HEK293 (cell line): ENCODE measurements around the gene DBF4B.

Experiments
- HOXD13 ChIP-seq: sonication (generic); formaldehyde crosslinking; IDR thresholded peaks from 2 replicates; pipeline ENCODE4 v1.8.0; 2022; ENCODE audit warnings: missing genetic modification reagents, borderline replicate concordance
- KLF7 ChIP-seq: fragments of 450-650 bp; formaldehyde crosslinking; IDR thresholded peaks from 2 replicates; pipeline ENCODE4 v1.5.1; 2016; ENCODE audit warnings: missing biosample characterization, missing genetic modification characterization, borderline replicate concordance
- OSR2 ChIP-seq: fragments of 450-650 bp; formaldehyde crosslinking; IDR thresholded peaks from 2 replicates; pipeline ENCODE4 v1.5.1; 2016; ENCODE audit warnings: missing biosample characterization, missing genetic modification characterization
- SP2 ChIP-seq: fragments of 450-650 bp; formaldehyde crosslinking; IDR thresholded peaks from 2 replicates; pipeline ENCODE4 v1.5.1; 2016; ENCODE audit warnings: missing biosample characterization, missing genetic modification characterization
- SP7 ChIP-seq: fragments of 450-650 bp; formaldehyde crosslinking; IDR thresholded peaks from 2 replicates; pipeline ENCODE4 v1.5.1; 2016; ENCODE audit warnings: missing biosample characterization, missing genetic modification characterization
- YY1 ChIP-seq: fragments of 450-650 bp; formaldehyde crosslinking; IDR thresholded peaks from 2 replicates; pipeline ENCODE4 v1.5.1; 2018; ENCODE audit warnings: missing biosample characterization, missing genetic modification characterization
- YY2 ChIP-seq: fragments of 450-650 bp; formaldehyde crosslinking; IDR thresholded peaks from 2 replicates; pipeline ENCODE4 v1.5.1; 2016; ENCODE audit warnings: missing biosample characterization, missing genetic modification characterization
- ZBTB1 ChIP-seq: fragments of 450-650 bp; formaldehyde crosslinking; IDR thresholded peaks from 2 replicates; pipeline ENCODE4 v1.5.1; 2016; ENCODE audit warnings: missing biosample characterization, missing genetic modification characterization
- ZBTB48 ChIP-seq: fragments of 450-650 bp; formaldehyde crosslinking; IDR thresholded peaks from 2 replicates; pipeline ENCODE4 v1.5.1; 2016; ENCODE audit warnings: missing biosample characterization, missing genetic modification characterization
- ZEB2 ChIP-seq: fragments of 450-650 bp; formaldehyde crosslinking; IDR thresholded peaks from 2 replicates; pipeline ENCODE4 v1.5.1; 2016; ENCODE audit warnings: missing biosample characterization, missing genetic modification characterization
- ZFP3 ChIP-seq: fragments of 450-650 bp; formaldehyde crosslinking; IDR thresholded peaks from 2 replicates; pipeline ENCODE4 v1.5.1; 2016; ENCODE audit warnings: low read depth, missing biosample characterization, missing genetic modification characterization
- ZFP69B ChIP-seq: fragments of 450-650 bp; formaldehyde crosslinking; IDR thresholded peaks from 2 replicates; pipeline ENCODE4 v1.5.1; 2016; ENCODE audit warnings: missing biosample characterization, missing genetic modification characterization
- ZNF140 ChIP-seq: fragments of 450-650 bp; formaldehyde crosslinking; IDR thresholded peaks from 2 replicates; pipeline ENCODE4 v1.5.1; 2016; ENCODE audit warnings: missing biosample characterization, missing genetic modification characterization
- ZNF223 ChIP-seq: fragments of 450-650 bp; formaldehyde crosslinking; IDR thresholded peaks from 2 replicates; pipeline ENCODE4 v1.5.1; 2016; ENCODE audit warnings: missing biosample characterization, missing genetic modification characterization
- ZNF292 ChIP-seq: fragments of 450-650 bp; formaldehyde crosslinking; IDR thresholded peaks from 2 replicates; pipeline ENCODE4 v1.5.1; 2016; ENCODE audit warnings: low read depth, missing biosample characterization, missing genetic modification characterization, borderline replicate concordance
- ZNF335 ChIP-seq: fragments of 450-650 bp; formaldehyde crosslinking; conservative IDR thresholded peaks from 2 replicates; pipeline ENCODE4 v1.5.1; 2016; ENCODE audit warnings: missing biosample characterization, missing genetic modification characterization
- ZNF341 ChIP-seq: fragments of 450-650 bp; formaldehyde crosslinking; IDR thresholded peaks from 2 replicates; pipeline ENCODE4; 2016; ENCODE audit warnings: low read depth, missing biosample characterization, missing genetic modification characterization
- ZNF354C ChIP-seq: fragments of 450-650 bp; formaldehyde crosslinking; IDR thresholded peaks from 2 replicates; pipeline ENCODE4 v1.5.1; 2016; ENCODE audit warnings: missing biosample characterization, missing genetic modification characterization, low read depth, borderline replicate concordance
- ZNF501 ChIP-seq: fragments of 450-650 bp; formaldehyde crosslinking; IDR thresholded peaks from 2 replicates; pipeline ENCODE4 v1.5.1; 2016; ENCODE audit warnings: missing biosample characterization, missing genetic modification characterization
- ZNF600 ChIP-seq: fragments of 450-650 bp; formaldehyde crosslinking; IDR thresholded peaks from 2 replicates; pipeline ENCODE4 v1.5.1; 2016; ENCODE audit warnings: missing biosample characterization, missing genetic modification characterization
- ZNF830 ChIP-seq: fragments of 450-650 bp; IDR thresholded peaks from 2 replicates; pipeline ENCODE4 v1.5.0; 2018; ENCODE audit warnings: missing biosample characterization, missing genetic modification characterization, low read depth, mild to moderate bottlenecking, moderate library complexity
- ZSCAN30 ChIP-seq: fragments of 450-650 bp; IDR thresholded peaks from 2 replicates; pipeline ENCODE4 v1.5.1; 2018; ENCODE audit warnings: missing biosample characterization, mild to moderate bottlenecking, missing genetic modification characterization, moderate library complexity
- ZSCAN5A ChIP-seq: fragments of 450-650 bp; formaldehyde crosslinking; IDR thresholded peaks from 2 replicates; pipeline ENCODE4 v1.5.1; 2016; ENCODE audit warnings: missing biosample characterization, missing genetic modification characterization
- TF ChIP-seq, protein P1 (sequence below): fragments of 450-650 bp; formaldehyde crosslinking; IDR thresholded peaks from 2 replicates; pipeline ENCODE4 v1.5.1; 2016; ENCODE audit warnings: missing biosample characterization, missing genetic modification characterization
- TF ChIP-seq, protein P2 (sequence below): fragments of 450-650 bp; formaldehyde crosslinking; IDR thresholded peaks from 2 replicates; pipeline ENCODE4 v1.5.1; 2016; ENCODE audit warnings: missing biosample characterization, missing genetic modification characterization
- TF ChIP-seq, protein P3 (sequence below): fragments of 450-650 bp; formaldehyde crosslinking; IDR thresholded peaks from 2 replicates; pipeline ENCODE4 v1.5.1; 2017; ENCODE audit warnings: missing biosample characterization, missing genetic modification characterization
- TF ChIP-seq, protein P4 (sequence below): fragments of 450-650 bp; formaldehyde crosslinking; IDR thresholded peaks from 2 replicates; pipeline ENCODE4 v1.5.1; 2016; ENCODE audit warnings: missing biosample characterization, missing genetic modification characterization
- TF ChIP-seq, protein P5 (sequence below): fragments of 450-650 bp; formaldehyde crosslinking; IDR thresholded peaks from 2 replicates; pipeline ENCODE4 v1.5.1; 2017; ENCODE audit warnings: missing biosample characterization, missing genetic modification characterization

Gene DBF4B

DNA sequence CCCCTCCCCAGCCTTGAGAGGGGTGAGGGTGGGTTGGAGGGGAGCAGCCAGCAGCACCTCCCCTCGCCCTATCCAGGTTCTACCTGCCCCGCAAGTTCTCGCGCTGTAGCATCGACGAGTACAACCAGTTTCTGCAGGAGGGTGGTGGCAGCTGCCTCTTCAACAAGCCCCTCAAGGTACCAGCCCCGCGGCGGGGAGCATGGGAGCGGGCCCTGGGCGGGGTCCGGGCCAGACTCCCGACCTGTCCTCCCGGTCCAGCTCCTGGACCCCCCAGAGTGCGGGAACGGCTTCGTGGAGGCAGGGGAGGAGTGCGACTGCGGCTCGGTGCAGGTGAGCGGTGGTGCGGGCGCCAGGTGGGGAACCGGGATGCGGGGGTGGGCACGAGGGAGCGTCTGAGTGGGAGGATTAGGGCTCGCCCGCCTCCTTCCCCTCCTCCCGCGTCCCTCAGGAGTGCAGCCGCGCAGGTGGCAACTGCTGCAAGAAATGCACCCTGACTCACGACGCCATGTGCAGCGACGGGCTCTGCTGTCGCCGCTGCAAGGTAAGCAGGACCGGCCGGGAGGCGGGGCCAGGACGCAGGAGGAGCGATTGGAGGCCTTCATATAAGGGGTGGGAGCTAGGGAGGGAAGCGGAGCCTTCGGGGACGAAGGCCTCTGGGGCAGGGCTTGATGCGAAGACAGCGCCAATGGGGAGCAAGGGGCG is 66.8 kb downstream of the DBF4B start (continued):
- no peak for TF ChIP-seq ZNF354C (tag by site-specific recombination)
- no peak for TF ChIP-seq ZNF292 (tag by site-specific recombination)
- peak; percentile 99 for TF ChIP-seq SP2 (tag by site-specific recombination)
- TF ChIP-seq ZEB2 (tag by site-specific recombination) = peak; percentile 97
- TF ChIP-seq YY1 (tag by site-specific recombination) = 0 out of 2 replicates have a peak, but pooled peaks have one; percentile 10
- TF ChIP-seq ZNF335 = peak; percentile 58
- peak; percentile 13; the same call in 1 of the 2 replicates for TF ChIP-seq OSR2 (tag by site-specific recombination)
- 0 out of 2 replicates have a peak, but pooled peaks have one; percentile 62 for TF ChIP-seq KLF7 (tag by site-specific recombination)
- peak; percentile 97 for TF ChIP-seq ZFP69B (tag by site-specific recombination)
- peak; percentile 74; the same call in 1 of the 2 replicates for TF ChIP-seq HOXD13 (CRISPR knock-in tag)
- peak; percentile 82 for TF ChIP-seq ZNF341 (tag by site-specific recombination)
- TF ChIP-seq, protein P1, sequence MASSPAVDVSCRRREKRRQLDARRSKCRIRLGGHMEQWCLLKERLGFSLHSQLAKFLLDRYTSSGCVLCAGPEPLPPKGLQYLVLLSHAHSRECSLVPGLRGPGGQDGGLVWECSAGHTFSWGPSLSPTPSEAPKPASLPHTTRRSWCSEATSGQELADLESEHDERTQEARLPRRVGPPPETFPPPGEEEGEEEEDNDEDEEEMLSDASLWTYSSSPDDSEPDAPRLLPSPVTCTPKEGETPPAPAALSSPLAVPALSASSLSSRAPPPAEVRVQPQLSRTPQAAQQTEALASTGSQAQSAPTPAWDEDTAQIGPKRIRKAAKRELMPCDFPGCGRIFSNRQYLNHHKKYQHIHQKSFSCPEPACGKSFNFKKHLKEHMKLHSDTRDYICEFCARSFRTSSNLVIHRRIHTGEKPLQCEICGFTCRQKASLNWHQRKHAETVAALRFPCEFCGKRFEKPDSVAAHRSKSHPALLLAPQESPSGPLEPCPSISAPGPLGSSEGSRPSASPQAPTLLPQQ (tag by site-specific recombination) = peak; percentile 98
- no peak for TF ChIP-seq ZBTB1 (tag by site-specific recombination)
- no peak for TF ChIP-seq ZNF140 (tag by site-specific recombination)
- TF ChIP-seq YY2 = peak; percentile 38; the same call in 1 of the 2 replicates
- peak; percentile 53; the same call in 1 of the 2 replicates for TF ChIP-seq ZBTB48 (tag by site-specific recombination)
- TF ChIP-seq, protein P2, sequence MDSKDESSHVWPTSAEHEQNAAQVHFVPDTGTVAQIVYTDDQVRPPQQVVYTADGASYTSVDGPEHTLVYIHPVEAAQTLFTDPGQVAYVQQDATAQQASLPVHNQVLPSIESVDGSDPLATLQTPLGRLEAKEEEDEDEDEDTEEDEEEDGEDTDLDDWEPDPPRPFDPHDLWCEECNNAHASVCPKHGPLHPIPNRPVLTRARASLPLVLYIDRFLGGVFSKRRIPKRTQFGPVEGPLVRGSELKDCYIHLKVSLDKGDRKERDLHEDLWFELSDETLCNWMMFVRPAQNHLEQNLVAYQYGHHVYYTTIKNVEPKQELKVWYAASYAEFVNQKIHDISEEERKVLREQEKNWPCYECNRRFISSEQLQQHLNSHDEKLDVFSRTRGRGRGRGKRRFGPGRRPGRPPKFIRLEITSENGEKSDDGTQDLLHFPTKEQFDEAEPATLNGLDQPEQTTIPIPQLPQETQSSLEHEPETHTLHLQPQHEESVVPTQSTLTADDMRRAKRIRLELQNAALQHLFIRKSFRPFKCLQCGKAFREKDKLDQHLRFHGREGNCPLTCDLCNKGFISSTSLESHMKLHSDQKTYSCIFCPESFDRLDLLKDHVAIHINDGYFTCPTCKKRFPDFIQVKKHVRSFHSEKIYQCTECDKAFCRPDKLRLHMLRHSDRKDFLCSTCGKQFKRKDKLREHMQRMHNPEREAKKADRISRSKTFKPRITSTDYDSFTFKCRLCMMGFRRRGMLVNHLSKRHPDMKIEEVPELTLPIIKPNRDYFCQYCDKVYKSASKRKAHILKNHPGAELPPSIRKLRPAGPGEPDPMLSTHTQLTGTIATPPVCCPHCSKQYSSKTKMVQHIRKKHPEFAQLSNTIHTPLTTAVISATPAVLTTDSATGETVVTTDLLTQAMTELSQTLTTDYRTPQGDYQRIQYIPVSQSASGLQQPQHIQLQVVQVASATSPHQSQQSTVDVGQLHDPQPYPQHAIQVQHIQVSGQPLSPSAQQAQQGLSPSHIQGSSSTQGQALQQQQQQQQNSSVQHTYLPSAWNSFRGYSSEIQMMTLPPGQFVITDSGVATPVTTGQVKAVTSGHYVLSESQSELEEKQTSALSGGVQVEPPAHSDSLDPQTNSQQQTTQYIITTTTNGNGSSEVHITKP = peak; percentile 56
- TF ChIP-seq, protein P3, sequence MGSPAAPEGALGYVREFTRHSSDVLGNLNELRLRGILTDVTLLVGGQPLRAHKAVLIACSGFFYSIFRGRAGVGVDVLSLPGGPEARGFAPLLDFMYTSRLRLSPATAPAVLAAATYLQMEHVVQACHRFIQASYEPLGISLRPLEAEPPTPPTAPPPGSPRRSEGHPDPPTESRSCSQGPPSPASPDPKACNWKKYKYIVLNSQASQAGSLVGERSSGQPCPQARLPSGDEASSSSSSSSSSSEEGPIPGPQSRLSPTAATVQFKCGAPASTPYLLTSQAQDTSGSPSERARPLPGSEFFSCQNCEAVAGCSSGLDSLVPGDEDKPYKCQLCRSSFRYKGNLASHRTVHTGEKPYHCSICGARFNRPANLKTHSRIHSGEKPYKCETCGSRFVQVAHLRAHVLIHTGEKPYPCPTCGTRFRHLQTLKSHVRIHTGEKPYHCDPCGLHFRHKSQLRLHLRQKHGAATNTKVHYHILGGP = no peak
- TF ChIP-seq, protein P4, sequence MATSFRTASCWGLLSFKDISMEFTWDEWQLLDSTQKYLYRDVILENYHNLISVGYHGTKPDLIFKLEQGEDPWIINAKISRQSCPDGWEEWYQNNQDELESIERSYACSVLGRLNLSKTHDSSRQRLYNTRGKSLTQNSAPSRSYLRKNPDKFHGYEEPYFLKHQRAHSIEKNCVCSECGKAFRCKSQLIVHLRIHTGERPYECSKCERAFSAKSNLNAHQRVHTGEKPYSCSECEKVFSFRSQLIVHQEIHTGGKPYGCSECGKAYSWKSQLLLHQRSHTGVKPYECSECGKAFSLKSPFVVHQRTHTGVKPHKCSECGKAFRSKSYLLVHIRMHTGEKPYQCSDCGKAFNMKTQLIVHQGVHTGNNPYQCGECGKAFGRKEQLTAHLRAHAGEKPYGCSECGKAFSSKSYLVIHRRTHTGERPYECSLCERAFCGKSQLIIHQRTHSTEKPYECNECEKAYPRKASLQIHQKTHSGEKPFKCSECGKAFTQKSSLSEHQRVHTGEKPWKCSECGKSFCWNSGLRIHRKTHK = no peak
- no peak for TF ChIP-seq ZSCAN5A (tag by site-specific recombination)
- no peak for TF ChIP-seq ZSCAN30 (tag by site-specific recombination)
- peak; percentile 48 for TF ChIP-seq SP7 (tag by site-specific recombination)
- TF ChIP-seq, protein P5, sequence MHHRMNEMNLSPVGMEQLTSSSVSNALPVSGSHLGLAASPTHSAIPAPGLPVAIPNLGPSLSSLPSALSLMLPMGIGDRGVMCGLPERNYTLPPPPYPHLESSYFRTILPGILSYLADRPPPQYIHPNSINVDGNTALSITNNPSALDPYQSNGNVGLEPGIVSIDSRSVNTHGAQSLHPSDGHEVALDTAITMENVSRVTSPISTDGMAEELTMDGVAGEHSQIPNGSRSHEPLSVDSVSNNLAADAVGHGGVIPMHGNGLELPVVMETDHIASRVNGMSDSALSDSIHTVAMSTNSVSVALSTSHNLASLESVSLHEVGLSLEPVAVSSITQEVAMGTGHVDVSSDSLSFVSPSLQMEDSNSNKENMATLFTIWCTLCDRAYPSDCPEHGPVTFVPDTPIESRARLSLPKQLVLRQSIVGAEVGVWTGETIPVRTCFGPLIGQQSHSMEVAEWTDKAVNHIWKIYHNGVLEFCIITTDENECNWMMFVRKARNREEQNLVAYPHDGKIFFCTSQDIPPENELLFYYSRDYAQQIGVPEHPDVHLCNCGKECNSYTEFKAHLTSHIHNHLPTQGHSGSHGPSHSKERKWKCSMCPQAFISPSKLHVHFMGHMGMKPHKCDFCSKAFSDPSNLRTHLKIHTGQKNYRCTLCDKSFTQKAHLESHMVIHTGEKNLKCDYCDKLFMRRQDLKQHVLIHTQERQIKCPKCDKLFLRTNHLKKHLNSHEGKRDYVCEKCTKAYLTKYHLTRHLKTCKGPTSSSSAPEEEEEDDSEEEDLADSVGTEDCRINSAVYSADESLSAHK (tag by site-specific recombination) = no peak
- peak; percentile 60; the same call in 1 of the 2 replicates for TF ChIP-seq ZNF223 (tag by site-specific recombination)
- TF ChIP-seq ZNF830 = no peak
- peak; percentile 76 for TF ChIP-seq ZNF501 (tag by site-specific recombination)
- no peak for TF ChIP-seq ZFP3 (tag by site-specific recombination)
- peak; percentile 55; the same call in 1 of the 2 replicates for TF ChIP-seq ZNF600 (tag by site-specific recombination)
